GM12878 (cell line): Measurements from ENCODE around the gene LIG3. TPM values are rescaled to one million over a fixed set of nuclear protein-coding genes. Genes with fewer than 3 reads are reported as not detected.

Experiments
- ATAC-seq: fragments of 200-7000 bp; cut with Tn5 transposase; 3 replicates; pipeline ENCODE4 v1.9.1; 2020; ENCODE audit warnings: mild to moderate bottlenecking, moderate library complexity
- BruUV-seq: library from RNA; stranded (reverse); fragments of 400-500 nt; replicated peaks from 2 replicates; lab custom pipeline; 2021; lab: Mats Ljungman, UMichigan
- CTCF ChIA-PET: fragments of 300-600 bp; sonication (Branson Sonifier 250); formaldehyde crosslinking; extraction: SDS; loops from one replicate; lab custom pipeline; 2021; ENCODE audit warnings: inconsistent platforms; lab: Yijun Ruan, JAX
- POLR2A ChIA-PET: fragments of 350-600 bp; formaldehyde crosslinking; extraction: SDS; loops from one replicate; lab custom pipeline; 2021; ENCODE audit warnings: inconsistent platforms; lab: Charles Lee
- RAD21 ChIA-PET: fragments of 300-600 bp; sonication (Branson Sonifier 250); formaldehyde crosslinking; loops from one replicate; lab custom pipeline; 2023; ENCODE audit warnings: antibody characterized with exemption; ENCODE audit not compliant: unreplicated experiment; lab: Charles Lee
- SMC1A ChIA-PET: fragments of 300-600 bp; sonication (Branson Sonifier 250); formaldehyde crosslinking; loops from one replicate; lab custom pipeline; 2023; ENCODE audit not compliant: unreplicated experiment, uncharacterized antibody; lab: Charles Lee
- DNase-seq: peaks from one replicate; pipeline ENCODE4 v3.0.0-alpha.2; 2011; ENCODE audit warnings: low read depth, low spot score
- FAIRE-seq: peaks from 3 replicates; lab custom pipeline; 2011; peaks lifted over from hg19 to GRCh38; lab: Jason Lieb, UNC
- H2AFZ ChIP-seq: 2 replicates; pipeline ENCODE4 v1.6.0; 2011; ENCODE audit warnings: low read depth, low read length, control low read depth; ENCODE audit not compliant: control insufficient read depth
- H3K27ac ChIP-seq: 2 replicates; pipeline ENCODE4 v1.5.1; 2011; ENCODE audit warnings: control low read depth; ENCODE audit not compliant: control insufficient read depth, insufficient read depth
- H3K27me3 ChIP-seq, 2 experiments: replicated peaks in 1 of 2; 2 replicates each; pipeline versions ENCODE4 v1.6.0 to v1.6.1; 2011; ENCODE audit warnings: low read length in 1 of 2; ENCODE audit not compliant: control insufficient read depth in 2 of 2, insufficient read depth in 2 of 2
- H3K36me3 ChIP-seq, 2 experiments: 2 replicates each; pipeline ENCODE4 v1.5.1; 2011; ENCODE audit warnings: low read length in 1 of 2; ENCODE audit not compliant: control insufficient read depth in 2 of 2, insufficient read depth in 2 of 2
- H3K4me1 ChIP-seq: 2 replicates; pipeline ENCODE4 v1.6.1; 2011; ENCODE audit warnings: mild to moderate bottlenecking, low read length, moderate library complexity, mixed read lengths; ENCODE audit not compliant: control insufficient read depth, insufficient read depth
- H3K4me2 ChIP-seq: 2 replicates; pipeline ENCODE4 v1.6.0; 2011; ENCODE audit warnings: control low read depth; ENCODE audit not compliant: control insufficient read depth, insufficient read depth
- H3K4me3 ChIP-seq: fragments of 200-600 bp; sonication (generic); 2 replicates; pipeline ENCODE4 v1.5.1; 2016
- H3K79me2 ChIP-seq: 2 replicates; pipeline ENCODE4 v1.6.0; 2011; ENCODE audit warnings: low read length; ENCODE audit not compliant: control insufficient read depth, insufficient read depth
- H3K9ac ChIP-seq: 2 replicates; pipeline ENCODE4 v1.8.0; 2011; ENCODE audit warnings: low read length, control low read depth, mixed read lengths; ENCODE audit not compliant: control insufficient read depth, insufficient read depth
- H3K9me3 ChIP-seq: replicated peaks from 3 replicates; pipeline ENCODE4 v1.5.1; 2011; ENCODE audit warnings: mild to moderate bottlenecking, low read length; ENCODE audit not compliant: control insufficient read depth, insufficient read depth
- H4K20me1 ChIP-seq: 2 replicates; pipeline ENCODE4 v1.6.0; 2011; ENCODE audit not compliant: control insufficient read depth, insufficient read depth
- ZNF24 ChIP-seq: fragments of 450-650 bp; IDR thresholded peaks from 2 replicates; pipeline ENCODE4 v1.6.1; 2017; ENCODE audit warnings: antibody characterized with exemption, mild to moderate bottlenecking
- WGBS: methylation state at CpG from one replicate; pipeline ENCODE4 v1.1.6; 2016; ENCODE audit warnings: low lambda C conversion rate; ENCODE audit not compliant: insufficient replicate concordance, insufficient coverage; ENCODE audit errors: missing lambda C conversion rate; 5-methylcytosine and 5-hydroxymethylcytosine counted together
- in situ Hi-C: fragments of 300-500 bp; cut with MboI; formaldehyde crosslinking; loops from 9 replicates; pipeline ENCODE4 v1.14.3; 2018; ENCODE audit warnings: mixed read lengths
- intact Hi-C: fragments of 100-400 bp; cut with micrococcal nuclease; formaldehyde crosslinking; loops from one replicate; pipeline ENCODE4 v1.14.2; 2022; ENCODE audit not compliant: unreplicated experiment
- polyA plus RNA-seq, 11 experiments: library from polyadenylated mRNA; depleted of rRNA in 4 of 11; unstranded in 6 of 11; stranded (reverse) in 5 of 11; fragments of >200 nt; fragmentation: Nextera tagmentation in 4 of 11; fragmentation: Illumina TruSeq in 1 of 11; extraction: Ambion mirVana in 4 of 11; extraction: Trizol in 1 of 11; gene quantifications; 1 replicate in 1 of 11; 2 replicates in 10 of 11; pipeline versions ENCODE4 v1.2.1 to v1.2.3, GENCODE V29; 2011 to 2016; ENCODE audit warnings: inconsistent platforms in 2 of 11, missing spikeins in 2 of 11, low read depth in 1 of 11
- total RNA-seq, 4 experiments: library from RNA; depleted of rRNA in 3 of 4; stranded (reverse); fragments of >200 nt in 3 of 4; fragmentation: Illumina TruSeq in 1 of 4; extraction: Trizol in 1 of 4; gene quantifications; 2 replicates each; pipeline versions ENCODE4 v1.2.1 to v1.2.3, GENCODE V29; 2013 to 2021
- TF ChIP-seq, protein P1 (sequence below): fragments of 450-650 bp; IDR thresholded peaks from 2 replicates; pipeline ENCODE4 v1.6.1; 2017; ENCODE audit warnings: antibody characterized with exemption, mild to moderate bottlenecking, moderate library complexity

Gene LIG3
- total and polyA plus RNA-seq, 10 of the 15 experiments (the other 5 are each of a cell fraction or from before 2014, with no cell fraction given) = 6.5 to 45.4 (median 31.0) TPM

GRCh38 chr17:35057332-35057915 lies 77.1 kb downstream of the LIG3 start:
- FAIRE-seq (no peak), ATAC-seq (no peak), DNase-seq (no peak)
- H3K4me1 ChIP-seq = peaks cover 6% of the 10 kb centered on the region
- H3K4me3 ChIP-seq = no peak overlapping the region
- ChIA-PET SMC1A (interaction anchor here (1.2 to 20.5 kb wide), 3 partner anchors 10 to 26 kb away, joined by 4 to 534 read pairs (median 15); no protein-coding TSS in a partner anchor), RAD21 (interaction anchor here (22.2 kb wide), 1 partner anchor 28 kb away, joined by 452 read pairs; no protein-coding TSS in a partner anchor), POLR2A (interaction anchor here (0.6 to 0.7 kb wide), 2 partner anchors 8 to 11 kb away, joined by 3 to 6 read pairs; no protein-coding TSS in a partner anchor), CTCF (interaction anchor here (0.7 kb wide), 1 partner anchor 27 kb away, joined by 3 read pairs; no protein-coding TSS in a partner anchor)
- no peak overlapping the region for H3K9ac ChIP-seq
- no peak overlapping the region for H2AFZ ChIP-seq
- in situ Hi-C loops = no loop called here
- BruUV-seq = no TSS peak
- H3K9me3 ChIP-seq = no peaks in the 10 kb centered on the region
- WGBS = 92% methylated on average over 1 of the region's 1 CpG
- H4K20me1 ChIP-seq = no peaks in the 10 kb centered on the region
- no peak overlapping the region for H3K27ac ChIP-seq
- TF ChIP-seq, protein P1, sequence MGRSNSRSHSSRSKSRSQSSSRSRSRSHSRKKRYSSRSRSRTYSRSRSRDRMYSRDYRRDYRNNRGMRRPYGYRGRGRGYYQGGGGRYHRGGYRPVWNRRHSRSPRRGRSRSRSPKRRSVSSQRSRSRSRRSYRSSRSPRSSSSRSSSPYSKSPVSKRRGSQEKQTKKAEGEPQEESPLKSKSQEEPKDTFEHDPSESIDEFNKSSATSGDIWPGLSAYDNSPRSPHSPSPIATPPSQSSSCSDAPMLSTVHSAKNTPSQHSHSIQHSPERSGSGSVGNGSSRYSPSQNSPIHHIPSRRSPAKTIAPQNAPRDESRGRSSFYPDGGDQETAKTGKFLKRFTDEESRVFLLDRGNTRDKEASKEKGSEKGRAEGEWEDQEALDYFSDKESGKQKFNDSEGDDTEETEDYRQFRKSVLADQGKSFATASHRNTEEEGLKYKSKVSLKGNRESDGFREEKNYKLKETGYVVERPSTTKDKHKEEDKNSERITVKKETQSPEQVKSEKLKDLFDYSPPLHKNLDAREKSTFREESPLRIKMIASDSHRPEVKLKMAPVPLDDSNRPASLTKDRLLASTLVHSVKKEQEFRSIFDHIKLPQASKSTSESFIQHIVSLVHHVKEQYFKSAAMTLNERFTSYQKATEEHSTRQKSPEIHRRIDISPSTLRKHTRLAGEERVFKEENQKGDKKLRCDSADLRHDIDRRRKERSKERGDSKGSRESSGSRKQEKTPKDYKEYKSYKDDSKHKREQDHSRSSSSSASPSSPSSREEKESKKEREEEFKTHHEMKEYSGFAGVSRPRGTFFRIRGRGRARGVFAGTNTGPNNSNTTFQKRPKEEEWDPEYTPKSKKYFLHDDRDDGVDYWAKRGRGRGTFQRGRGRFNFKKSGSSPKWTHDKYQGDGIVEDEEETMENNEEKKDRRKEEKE = no peak
- 0 out of 2 replicates have a peak, but pooled peaks have one; percentile 41 for TF ChIP-seq ZNF24
- peaks cover 31% of the 10 kb centered on the region for H3K79me2 ChIP-seq
- H3K4me2 ChIP-seq = no peak overlapping the region
- H3K36me3 ChIP-seq = peaks cover 2 to 3% of the 10 kb centered on the region in 2 experiments; a peak in 3 of 4 replicates
- no peaks in the 10 kb centered on the region for H3K27me3 ChIP-seq
- intact Hi-C loops = no loop called here

Other genes starting within 250 kb of the LIG3 start
Only the 7 nearest of the 8 such genes appear.
- 1.9 and 2.2 TPM in 2 replicates for gene CCT6B, start 19.1 kb upstream of the LIG3 start, total RNA-seq (2014; rRNA removed)
- 2.6 and 3.1 TPM in 2 replicates for gene CCT6B, start 19.1 kb upstream of the LIG3 start, total RNA-seq (2014; rRNA removed; fragmentation: Illumina TruSeq; extraction: Trizol)
- 2.8 TPM in 2 replicates for gene CCT6B, start 19.1 kb upstream of the LIG3 start, total RNA-seq (2021)
- gene CCT6B, start 19.1 kb upstream of the LIG3 start, polyA plus RNA-seq (2011; rRNA removed) = 1.6 and 2.5 TPM in 2 replicates
- gene CCT6B, start 19.1 kb upstream of the LIG3 start, polyA plus RNA-seq (2014; fragmentation: Illumina TruSeq; extraction: Trizol) = 2.5 and 3.2 TPM in 2 replicates
- 1 to 10 TPM; 3.9 to 6.1 TPM for gene CCT6B, start 19.1 kb upstream of the LIG3 start, polyA plus RNA-seq (2014; fragmentation: Nextera tagmentation; extraction: Ambion mirVana)
- gene CCT6B, start 19.1 kb upstream of the LIG3 start, polyA plus RNA-seq (2014; rRNA removed) = 1.6 and 2.4 TPM in 2 replicates
- gene CCT6B, start 19.1 kb upstream of the LIG3 start, polyA plus RNA-seq (2016; fragmentation: Nextera tagmentation; extraction: Ambion mirVana) = 1 to 10 TPM; 2.1 to 2.6 TPM
- 9.7 and 11.3 TPM in 2 replicates for gene ZNF830, start 19.0 kb upstream of the LIG3 start, total RNA-seq (2014; rRNA removed)
- 18.5 and 19.9 TPM in 2 replicates for gene ZNF830, start 19.0 kb upstream of the LIG3 start, total RNA-seq (2014; rRNA removed; fragmentation: Illumina TruSeq; extraction: Trizol)
- 13.6 and 14.9 TPM in 2 replicates for gene ZNF830, start 19.0 kb upstream of the LIG3 start, total RNA-seq (2021)
- 12.0 and 20.7 TPM in 2 replicates for gene ZNF830, start 19.0 kb upstream of the LIG3 start, polyA plus RNA-seq (2011; rRNA removed)
- gene ZNF830, start 19.0 kb upstream of the LIG3 start, polyA plus RNA-seq (2014; fragmentation: Illumina TruSeq; extraction: Trizol) = 12.3 and 15.2 TPM in 2 replicates
- gene ZNF830, start 19.0 kb upstream of the LIG3 start, polyA plus RNA-seq (2014; fragmentation: Nextera tagmentation; extraction: Ambion mirVana) = 10 to 100 TPM; 10.6 to 15.4 TPM
- gene ZNF830, start 19.0 kb upstream of the LIG3 start, polyA plus RNA-seq (2014; rRNA removed) = 10.5 and 15.0 TPM in 2 replicates
- 10 to 100 TPM; 16.2 to 16.8 TPM for gene ZNF830, start 19.0 kb upstream of the LIG3 start, polyA plus RNA-seq (2016; fragmentation: Nextera tagmentation; extraction: Ambion mirVana)
- 28.6 and 31.4 TPM in 2 replicates for gene RFFL, start 83.2 kb downstream of the LIG3 start, total RNA-seq (2014; rRNA removed)
- gene RFFL, start 83.2 kb downstream of the LIG3 start, total RNA-seq (2014; rRNA removed; fragmentation: Illumina TruSeq; extraction: Trizol) = 25.4 and 26.1 TPM in 2 replicates
- 37.4 and 38.3 TPM in 2 replicates for gene RFFL, start 83.2 kb downstream of the LIG3 start, total RNA-seq (2021)
- 51.1 and 56.1 TPM in 2 replicates for gene RFFL, start 83.2 kb downstream of the LIG3 start, polyA plus RNA-seq (2011; rRNA removed)
- gene RFFL, start 83.2 kb downstream of the LIG3 start, polyA plus RNA-seq (2014; fragmentation: Illumina TruSeq; extraction: Trizol) = 25.3 and 27.0 TPM in 2 replicates
- 1 to 10 TPM; 4.7 to 6.7 TPM for gene RFFL, start 83.2 kb downstream of the LIG3 start, polyA plus RNA-seq (2014; fragmentation: Nextera tagmentation; extraction: Ambion mirVana)
- 24.5 and 26.4 TPM in 2 replicates for gene RFFL, start 83.2 kb downstream of the LIG3 start, polyA plus RNA-seq (2014; rRNA removed)
- gene RFFL, start 83.2 kb downstream of the LIG3 start, polyA plus RNA-seq (2016; fragmentation: Nextera tagmentation; extraction: Ambion mirVana) = 10 to 100 TPM; 26.7 to 31.0 TPM
- gene RAD51D, start 139.3 kb downstream of the LIG3 start, total RNA-seq (2014; rRNA removed) = 12.0 and 12.3 TPM in 2 replicates
- gene RAD51D, start 139.3 kb downstream of the LIG3 start, total RNA-seq (2014; rRNA removed; fragmentation: Illumina TruSeq; extraction: Trizol) = 10.0 and 11.5 TPM in 2 replicates
- 22.1 and 26.0 TPM in 2 replicates for gene RAD51D, start 139.3 kb downstream of the LIG3 start, total RNA-seq (2021)
- 13.0 and 14.7 TPM in 2 replicates for gene RAD51D, start 139.3 kb downstream of the LIG3 start, polyA plus RNA-seq (2011; rRNA removed)
- 7.0 and 11.8 TPM in 2 replicates for gene RAD51D, start 139.3 kb downstream of the LIG3 start, polyA plus RNA-seq (2014; fragmentation: Illumina TruSeq; extraction: Trizol)
- gene RAD51D, start 139.3 kb downstream of the LIG3 start, polyA plus RNA-seq (2014; fragmentation: Nextera tagmentation; extraction: Ambion mirVana) = 1 to 10 TPM; 2.6 to 4.9 TPM
- gene RAD51D, start 139.3 kb downstream of the LIG3 start, polyA plus RNA-seq (2014; rRNA removed) = 16.7 and 21.2 TPM in 2 replicates
- 10 to 100 TPM; 24.2 to 29.3 TPM for gene RAD51D, start 139.3 kb downstream of the LIG3 start, polyA plus RNA-seq (2016; fragmentation: Nextera tagmentation; extraction: Ambion mirVana)
- gene FNDC8, start 141.1 kb downstream of the LIG3 start, total RNA-seq (2014; rRNA removed) = 0.11 TPM in 1 of 2 replicates, not detected in the other
- not detected in 2 replicates for gene FNDC8, start 141.1 kb downstream of the LIG3 start, total RNA-seq (2014; rRNA removed; fragmentation: Illumina TruSeq; extraction: Trizol)
- gene FNDC8, start 141.1 kb downstream of the LIG3 start, total RNA-seq (2021) = 0.15 TPM in 1 of 2 replicates, not detected in the other
- gene FNDC8, start 141.1 kb downstream of the LIG3 start, polyA plus RNA-seq (2011; rRNA removed) = not detected in 2 replicates
- gene FNDC8, start 141.1 kb downstream of the LIG3 start, polyA plus RNA-seq (2014; fragmentation: Illumina TruSeq; extraction: Trizol) = not detected in 2 replicates
- gene FNDC8, start 141.1 kb downstream of the LIG3 start, polyA plus RNA-seq (2014; fragmentation: Nextera tagmentation; extraction: Ambion mirVana) = under 1 TPM in 1 of 2 experiments, not detected in 1; 0.06 TPM
- gene FNDC8, start 141.1 kb downstream of the LIG3 start, polyA plus RNA-seq (2014; rRNA removed) = 0.09 TPM in 1 of 2 replicates, not detected in the other
- not detected for gene FNDC8, start 141.1 kb downstream of the LIG3 start, polyA plus RNA-seq (2016; fragmentation: Nextera tagmentation; extraction: Ambion mirVana)
- gene NLE1, start 161.8 kb downstream of the LIG3 start, total RNA-seq (2014; rRNA removed) = 30.6 and 33.0 TPM in 2 replicates
- 17.9 and 18.3 TPM in 2 replicates for gene NLE1, start 161.8 kb downstream of the LIG3 start, total RNA-seq (2014; rRNA removed; fragmentation: Illumina TruSeq; extraction: Trizol)
- gene NLE1, start 161.8 kb downstream of the LIG3 start, total RNA-seq (2021) = 33.5 and 39.1 TPM in 2 replicates
- gene NLE1, start 161.8 kb downstream of the LIG3 start, polyA plus RNA-seq (2011; rRNA removed) = 9.8 and 17.3 TPM in 2 replicates
- gene NLE1, start 161.8 kb downstream of the LIG3 start, polyA plus RNA-seq (2014; fragmentation: Illumina TruSeq; extraction: Trizol) = 8.0 and 13.6 TPM in 2 replicates
- 1 to 10 TPM; 2.4 to 5.5 TPM for gene NLE1, start 161.8 kb downstream of the LIG3 start, polyA plus RNA-seq (2014; fragmentation: Nextera tagmentation; extraction: Ambion mirVana)
- 27.2 and 33.3 TPM in 2 replicates for gene NLE1, start 161.8 kb downstream of the LIG3 start, polyA plus RNA-seq (2014; rRNA removed)
- 10 to 100 TPM; 17.2 to 17.9 TPM for gene NLE1, start 161.8 kb downstream of the LIG3 start, polyA plus RNA-seq (2016; fragmentation: Nextera tagmentation; extraction: Ambion mirVana)
- gene UNC45B, start 167.3 kb downstream of the LIG3 start, total RNA-seq (2014; rRNA removed) = not detected in 2 replicates
- gene UNC45B, start 167.3 kb downstream of the LIG3 start, total RNA-seq (2014; rRNA removed; fragmentation: Illumina TruSeq; extraction: Trizol) = not detected in 2 replicates
- not detected in 2 replicates for gene UNC45B, start 167.3 kb downstream of the LIG3 start, total RNA-seq (2021)
- gene UNC45B, start 167.3 kb downstream of the LIG3 start, polyA plus RNA-seq (2011; rRNA removed) = not detected in 2 replicates
- gene UNC45B, start 167.3 kb downstream of the LIG3 start, polyA plus RNA-seq (2014; fragmentation: Illumina TruSeq; extraction: Trizol) = not detected in 2 replicates
- gene UNC45B, start 167.3 kb downstream of the LIG3 start, polyA plus RNA-seq (2014; fragmentation: Nextera tagmentation; extraction: Ambion mirVana) = not detected
- gene UNC45B, start 167.3 kb downstream of the LIG3 start, polyA plus RNA-seq (2014; rRNA removed) = not detected in 2 replicates
- under 1 TPM in 1 of 2 experiments, not detected in 1; 0.03 TPM for gene UNC45B, start 167.3 kb downstream of the LIG3 start, polyA plus RNA-seq (2016; fragmentation: Nextera tagmentation; extraction: Ambion mirVana)